ENCODE measurements around the gene DNAJC1.

- TF ChIP-seq CTCF (IDR thresholded peaks at IDR 0.05): no peak
- TF ChIP-seq ZFX (IDR thresholded peaks at IDR 0.05; ENCODE audit: borderline replicate concordance): no peak
These were observed 69.2 kb downstream of the DNAJC1 start for GRCh38 chr10:21934307-21934706.

All from 22Rv1 (cell line).